Measurements from ENCODE around the gene LRCOL1. TPM values are rescaled to one million over a fixed set of nuclear protein-coding genes. Genes with fewer than 3 reads are reported as not detected.

LRCOL1 gene
- total RNA-seq, 6 experiments from 2014 or later, result 0.61 to 13.1 (median 6.8) TPM

GRCh38 chr12:132580701-132581292 is 29.6 kb downstream of the LRCOL1 start:
- H3K4me1 ChIP-seq, result no peaks in the 10 kb centered on the region
- intact Hi-C loops (cut with DNase I), result no loop called here
- DNase-seq (no peak), ATAC-seq (no peak)
- no peak for TF ChIP-seq POLR2A (IDR thresholded peaks at IDR 0.05)
- TF ChIP-seq, protein P1, sequence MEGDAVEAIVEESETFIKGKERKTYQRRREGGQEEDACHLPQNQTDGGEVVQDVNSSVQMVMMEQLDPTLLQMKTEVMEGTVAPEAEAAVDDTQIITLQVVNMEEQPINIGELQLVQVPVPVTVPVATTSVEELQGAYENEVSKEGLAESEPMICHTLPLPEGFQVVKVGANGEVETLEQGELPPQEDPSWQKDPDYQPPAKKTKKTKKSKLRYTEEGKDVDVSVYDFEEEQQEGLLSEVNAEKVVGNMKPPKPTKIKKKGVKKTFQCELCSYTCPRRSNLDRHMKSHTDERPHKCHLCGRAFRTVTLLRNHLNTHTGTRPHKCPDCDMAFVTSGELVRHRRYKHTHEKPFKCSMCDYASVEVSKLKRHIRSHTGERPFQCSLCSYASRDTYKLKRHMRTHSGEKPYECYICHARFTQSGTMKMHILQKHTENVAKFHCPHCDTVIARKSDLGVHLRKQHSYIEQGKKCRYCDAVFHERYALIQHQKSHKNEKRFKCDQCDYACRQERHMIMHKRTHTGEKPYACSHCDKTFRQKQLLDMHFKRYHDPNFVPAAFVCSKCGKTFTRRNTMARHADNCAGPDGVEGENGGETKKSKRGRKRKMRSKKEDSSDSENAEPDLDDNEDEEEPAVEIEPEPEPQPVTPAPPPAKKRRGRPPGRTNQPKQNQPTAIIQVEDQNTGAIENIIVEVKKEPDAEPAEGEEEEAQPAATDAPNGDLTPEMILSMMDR (IDR thresholded peaks at IDR 0.05), result no peak
- H3K36me3 ChIP-seq, result peaks cover 0 to 11% (median 0%) of the 10 kb centered on the region in 4 donors
- H3K27ac ChIP-seq, result no peak overlapping the region
- H3K27me3 ChIP-seq, result no peaks in the 10 kb centered on the region
- WGBS (ENCODE audit: insufficient coverage, low coverage, low lambda C conversion rate, missing lambda C conversion rate), result no CpG with 5 or more reads among the region's 12 CpGs
- H3K9me3 ChIP-seq, result no peaks in the 10 kb centered on the region
- H3K4me3 ChIP-seq, result no peak overlapping the region

DNA sequence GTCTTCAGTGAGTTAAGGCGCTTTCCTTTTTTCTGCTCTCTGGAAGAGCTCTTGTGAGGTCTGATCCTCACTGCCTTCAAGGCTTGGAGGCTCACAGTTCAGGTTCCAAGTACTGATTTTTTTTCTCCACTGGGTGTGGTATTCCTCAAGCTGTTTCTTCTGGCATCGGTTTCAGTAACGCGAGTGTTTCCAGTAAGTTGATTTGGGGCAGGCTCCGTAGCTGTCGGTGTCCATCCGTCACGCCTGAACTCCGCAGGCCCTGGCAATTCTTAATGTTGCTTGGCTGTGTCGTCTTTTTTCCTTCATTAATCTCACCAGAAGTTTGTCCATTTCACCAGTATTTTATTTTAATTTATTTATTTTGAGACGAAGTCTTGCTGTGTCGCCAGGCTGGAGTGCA is 30.6 kb downstream of the LRCOL1 start:
- ATAC-seq, result no peak
- Histone ChIP-seq H3K9me3 (no peaks in the 10 kb centered on the region), H3K27ac (no peak overlapping the region), H3K4me1 (no peaks in the 10 kb centered on the region), H3K36me3 (peaks cover 0 to 11% (median 0%) of the 10 kb centered on the region in 4 donors), H3K4me3 (no peak overlapping the region), H3K27me3 (no peaks in the 10 kb centered on the region)
- 89% methylated on average over 8 of the region's 12 CpGs for WGBS (ENCODE audit: insufficient coverage, low coverage, low lambda C conversion rate, missing lambda C conversion rate)
- no peak for DNase-seq
- intact Hi-C loops (cut with DNase I), result no loop called here
- TF ChIP-seq POLR2A (IDR thresholded peaks at IDR 0.05), result no peak
- TF ChIP-seq, protein P1 (IDR thresholded peaks at IDR 0.05), result no peak

- H3K4me3 ChIP-seq, result no peak overlapping the region
- no peaks in the 10 kb centered on the region for H3K27me3 ChIP-seq
- H3K4me1 ChIP-seq, result no peaks in the 10 kb centered on the region
- H3K27ac ChIP-seq, result no peak overlapping the region
- TF ChIP-seq POLR2A (IDR thresholded peaks at IDR 0.05), result no peak
- intact Hi-C loops (cut with DNase I), result no loop called here
- H3K36me3 ChIP-seq, result peaks cover 0 to 11% (median 3%) of the 10 kb centered on the region in 4 donors
- H3K9me3 ChIP-seq, result no peaks in the 10 kb centered on the region
- 40% methylated on average over 2 of the region's 11 CpGs for WGBS (ENCODE audit: insufficient coverage, low coverage, low lambda C conversion rate, missing lambda C conversion rate)
- ATAC-seq (no peak), DNase-seq (no peak)
These were observed 31.6 kb downstream of the LRCOL1 start for GRCh38 chr12:132578826-132579225.

- no CpG with 5 or more reads among the region's 11 CpGs for WGBS (ENCODE audit: insufficient coverage, low coverage, low lambda C conversion rate, missing lambda C conversion rate)
- no peaks in the 10 kb centered on the region for H3K27me3 ChIP-seq
- H3K4me3 ChIP-seq, result no peak overlapping the region
- no peak overlapping the region for H3K27ac ChIP-seq
- intact Hi-C loops (cut with DNase I), result no loop called here
- peaks cover 0 to 11% (median 4%) of the 10 kb centered on the region in 4 donors for H3K36me3 ChIP-seq
- no peak for TF ChIP-seq POLR2A (IDR thresholded peaks at IDR 0.05)
- TF ChIP-seq, protein P1 (IDR thresholded peaks at IDR 0.05), result no peak
- H3K4me1 ChIP-seq, result no peaks in the 10 kb centered on the region
- no peaks in the 10 kb centered on the region for H3K9me3 ChIP-seq
- ATAC-seq, result no peak
- DNase-seq, result no peak
These were observed 32.3 kb downstream of the LRCOL1 start for GRCh38 chr12:132578118-132578517.

DNA sequence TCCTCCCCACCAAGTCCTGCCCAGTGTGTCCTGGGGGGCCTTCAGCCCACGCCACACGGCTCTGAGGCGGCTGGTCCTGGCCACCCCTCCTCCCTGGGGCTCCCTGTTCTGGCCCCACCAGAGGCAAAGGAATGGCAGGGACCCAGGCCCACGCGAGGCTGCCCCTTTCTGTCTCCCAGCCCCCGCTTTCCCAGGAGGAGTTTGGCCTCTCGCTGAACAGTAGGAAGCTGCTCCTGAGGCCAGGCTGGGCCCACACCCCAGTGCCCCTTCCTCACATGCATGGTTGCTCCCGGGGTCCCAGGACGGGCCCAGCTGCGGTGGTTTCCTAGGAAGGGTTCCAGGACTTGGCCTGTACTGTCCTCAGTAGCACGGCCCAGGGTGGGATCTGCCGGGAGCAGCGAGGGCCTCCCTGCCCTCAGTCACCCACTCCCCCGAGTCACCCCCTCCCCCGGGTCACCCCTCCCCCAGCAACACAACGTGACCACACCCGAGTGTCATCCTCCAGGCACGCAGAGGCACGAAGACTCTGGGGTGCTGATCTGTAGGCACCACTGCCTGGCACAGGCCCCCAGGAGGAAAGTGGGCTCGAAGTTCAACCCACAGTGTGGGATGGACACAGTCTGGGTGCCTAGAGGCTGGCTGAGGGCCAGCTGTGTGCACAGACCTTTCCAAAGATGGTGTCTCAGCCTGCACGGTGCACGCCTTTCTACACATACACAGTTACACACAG is 33.0 kb downstream of the LRCOL1 start:
- Histone ChIP-seq H3K4me1 (no peaks in the 10 kb centered on the region), H3K36me3 (peaks cover 0 to 11% (median 4%) of the 10 kb centered on the region in 4 donors), H3K27me3 (no peaks in the 10 kb centered on the region), H3K9me3 (no peaks in the 10 kb centered on the region), H3K4me3 (no peak overlapping the region), H3K27ac (no peak overlapping the region)
- ATAC-seq (no peak), DNase-seq (no peak)
- intact Hi-C loops (cut with DNase I), result no loop called here
- WGBS (ENCODE audit: insufficient coverage, low coverage, low lambda C conversion rate, missing lambda C conversion rate), result 95% methylated on average over 4 of the region's 22 CpGs
- no peak for TF ChIP-seq POLR2A (IDR thresholded peaks at IDR 0.05)
- TF ChIP-seq, protein P1 (IDR thresholded peaks at IDR 0.05), result no peak
